GM12801 (cell line): ENCODE data around the gene EMID1.

Experiments used
- TF ChIP-seq, protein P1 (sequence below): IDR thresholded peaks from one replicate; pipeline ENCODE4 v1.5.1; 2011; ENCODE audit warnings: control low read depth; ENCODE audit not compliant: insufficient read length; ENCODE audit errors: extremely low read depth

The EMID1 gene

DNA sequence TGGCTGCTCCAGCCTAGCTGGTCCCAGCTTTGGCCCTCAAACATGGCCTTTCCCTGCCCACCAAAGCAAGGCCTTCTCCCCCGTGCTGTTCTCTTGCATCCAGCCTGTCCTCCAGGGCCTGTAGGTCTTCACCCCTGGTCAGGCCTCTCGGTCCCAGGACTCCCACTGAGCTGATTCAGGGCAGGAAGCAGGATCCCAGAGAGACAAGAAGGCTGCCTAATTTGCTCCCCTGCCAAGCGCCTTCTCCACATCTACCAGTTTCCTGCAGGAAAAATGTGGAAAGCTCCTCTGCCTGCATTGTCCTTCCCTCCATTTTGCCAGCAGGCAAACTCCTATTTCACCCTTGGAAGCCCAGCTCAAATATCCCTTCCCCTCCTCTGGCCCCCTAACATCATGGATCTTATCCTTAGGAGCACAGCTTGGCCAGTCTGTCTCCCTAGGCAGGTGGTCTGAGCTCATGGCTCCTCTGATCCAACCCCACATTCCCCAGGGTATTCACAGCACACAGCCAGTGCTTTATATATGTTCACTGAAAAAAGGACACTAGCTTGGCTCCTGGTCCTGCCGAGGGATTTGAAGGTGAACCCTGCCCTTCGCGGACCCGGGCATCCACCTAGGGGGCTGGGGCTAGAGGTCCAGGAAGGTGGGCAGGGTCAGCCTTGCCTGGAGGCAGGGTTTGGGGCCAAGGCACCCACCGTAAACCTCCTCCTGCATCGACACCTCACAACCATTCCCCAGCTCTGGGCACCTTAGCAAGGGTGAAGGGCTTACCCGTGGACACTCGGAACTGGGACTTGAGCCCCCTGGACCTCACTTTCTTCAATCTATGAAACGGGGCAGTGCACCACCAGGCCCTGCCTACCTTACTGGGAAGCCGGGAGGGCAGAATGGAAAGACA lies 61.1 kb downstream of the EMID1 start:
- TF ChIP-seq, protein P1, sequence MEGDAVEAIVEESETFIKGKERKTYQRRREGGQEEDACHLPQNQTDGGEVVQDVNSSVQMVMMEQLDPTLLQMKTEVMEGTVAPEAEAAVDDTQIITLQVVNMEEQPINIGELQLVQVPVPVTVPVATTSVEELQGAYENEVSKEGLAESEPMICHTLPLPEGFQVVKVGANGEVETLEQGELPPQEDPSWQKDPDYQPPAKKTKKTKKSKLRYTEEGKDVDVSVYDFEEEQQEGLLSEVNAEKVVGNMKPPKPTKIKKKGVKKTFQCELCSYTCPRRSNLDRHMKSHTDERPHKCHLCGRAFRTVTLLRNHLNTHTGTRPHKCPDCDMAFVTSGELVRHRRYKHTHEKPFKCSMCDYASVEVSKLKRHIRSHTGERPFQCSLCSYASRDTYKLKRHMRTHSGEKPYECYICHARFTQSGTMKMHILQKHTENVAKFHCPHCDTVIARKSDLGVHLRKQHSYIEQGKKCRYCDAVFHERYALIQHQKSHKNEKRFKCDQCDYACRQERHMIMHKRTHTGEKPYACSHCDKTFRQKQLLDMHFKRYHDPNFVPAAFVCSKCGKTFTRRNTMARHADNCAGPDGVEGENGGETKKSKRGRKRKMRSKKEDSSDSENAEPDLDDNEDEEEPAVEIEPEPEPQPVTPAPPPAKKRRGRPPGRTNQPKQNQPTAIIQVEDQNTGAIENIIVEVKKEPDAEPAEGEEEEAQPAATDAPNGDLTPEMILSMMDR = no peak

DNA sequence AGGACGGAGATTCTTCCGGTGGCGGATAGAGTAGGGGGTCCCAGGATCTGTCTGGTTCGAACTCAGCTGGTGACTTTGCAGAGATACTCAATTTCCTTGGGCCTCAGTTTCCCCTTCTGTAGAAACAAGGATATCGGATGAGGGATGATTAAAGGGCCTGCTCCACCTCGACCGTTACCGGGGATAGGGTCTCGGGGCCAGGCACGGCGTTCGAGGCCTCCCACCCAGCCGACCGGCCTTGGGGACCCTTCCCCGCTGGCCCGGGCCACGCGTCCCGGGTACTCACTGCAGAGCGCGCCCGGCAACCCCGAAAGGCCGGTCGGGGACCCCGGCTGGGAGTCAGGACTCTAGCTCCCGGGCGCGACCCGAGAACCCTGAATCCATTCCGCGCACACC lies 61.8 kb downstream of the EMID1 start:
- TF ChIP-seq, protein P1 = no peak

DNA sequence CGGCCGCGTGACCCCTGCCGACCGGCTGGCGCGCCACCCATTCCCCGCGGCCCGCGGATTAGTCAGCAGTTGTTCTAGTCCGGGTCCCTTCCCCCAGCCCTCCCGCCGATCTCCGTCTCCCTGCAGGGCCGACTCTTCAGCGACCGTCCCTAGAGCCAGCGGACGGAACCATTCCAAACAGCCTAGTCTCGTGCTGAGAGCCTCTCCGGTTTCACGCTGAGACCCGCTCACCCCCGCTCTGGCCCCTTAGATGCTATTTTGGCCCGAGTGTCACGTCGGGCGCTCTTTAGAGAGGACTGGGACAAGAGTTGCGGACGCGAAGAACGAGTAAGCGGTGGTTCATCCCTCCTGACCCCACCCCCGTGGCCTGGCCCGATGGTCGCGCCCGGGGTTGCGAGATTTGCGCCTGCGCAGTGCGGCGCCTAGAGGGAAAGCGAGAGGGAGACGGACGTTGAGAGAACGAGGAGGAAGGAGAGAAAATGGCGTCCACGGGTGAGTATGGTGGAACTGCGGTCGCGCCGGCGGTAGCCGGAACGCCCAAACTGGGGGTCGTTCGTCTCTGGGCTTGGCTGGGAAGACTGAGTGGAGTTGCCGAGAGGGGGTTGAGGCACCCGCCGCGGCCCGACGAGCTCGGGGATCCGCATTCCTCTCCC lies 62.3 kb downstream of the EMID1 start, which contains the start of the genes EWSR1 and RHBDD3:
EWSR1 (plus strand) TSS at position 411 of the 653 bp plus-strand sequence; CDS start at position 480, 69 bp downstream.
RHBDD3 (minus strand) TSS at position 124 of the 653 bp plus-strand sequence. CDS start 2,355 bp downstream, outside the sequence.
- TF ChIP-seq, protein P1 = no peak

DNA sequence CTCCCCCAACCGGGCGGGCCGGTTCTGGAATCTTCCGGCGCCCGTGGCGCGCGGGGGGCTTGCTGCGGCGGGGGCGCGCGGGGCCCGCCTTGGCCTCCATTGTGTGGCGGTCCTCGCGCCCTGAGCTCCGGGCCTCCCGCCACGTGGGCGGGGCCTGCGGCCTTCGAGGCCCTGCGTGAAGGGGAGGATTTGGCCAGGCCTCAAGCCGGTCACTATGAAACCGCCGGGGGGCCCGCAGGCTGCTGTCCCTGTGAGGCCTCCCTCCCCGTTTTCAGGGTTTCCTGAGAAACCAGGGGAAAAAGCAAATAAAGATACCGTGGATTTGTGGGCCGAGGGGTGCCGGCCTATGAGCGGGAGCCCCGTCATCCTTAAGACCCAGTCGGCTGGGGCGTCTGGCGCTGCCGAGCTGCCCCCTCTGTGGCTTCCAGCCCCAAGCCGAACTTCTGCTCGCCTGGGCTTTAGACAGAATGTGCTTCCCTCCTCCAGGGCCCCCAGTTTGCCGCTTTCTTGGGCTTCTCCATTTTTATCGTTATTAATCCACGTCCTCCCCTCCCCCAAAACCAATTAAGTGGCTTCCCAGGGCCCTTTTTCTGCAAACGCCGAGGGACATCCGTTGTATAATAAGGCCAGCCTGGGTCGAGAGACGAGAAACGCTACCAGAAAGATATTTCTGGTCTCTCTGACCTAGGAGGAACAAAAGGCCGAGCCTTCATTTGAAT lies 63.0 kb downstream of the EMID1 start:
- TF ChIP-seq, protein P1 = no peak

DNA sequence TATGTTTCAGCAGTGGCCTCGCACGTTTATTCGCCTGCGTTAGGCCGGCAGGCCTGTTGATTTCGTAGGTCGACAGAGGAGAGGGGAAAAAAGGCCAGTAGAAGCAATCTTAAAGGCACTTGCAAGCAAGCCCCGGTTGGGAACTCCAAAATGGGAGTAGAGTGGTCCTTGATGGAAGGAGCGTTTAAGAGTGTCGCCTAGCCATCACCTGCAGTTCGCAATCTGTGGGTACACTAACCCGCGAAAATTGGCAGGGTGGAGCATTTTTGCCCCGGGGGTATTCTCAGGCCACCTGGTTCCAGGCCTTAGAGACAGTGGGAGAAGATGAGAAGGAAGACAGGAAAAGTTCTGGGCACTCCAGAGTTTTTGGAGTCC lies 63.5 kb downstream of the EMID1 start:
- TF ChIP-seq, protein P1 = no peak

DNA sequence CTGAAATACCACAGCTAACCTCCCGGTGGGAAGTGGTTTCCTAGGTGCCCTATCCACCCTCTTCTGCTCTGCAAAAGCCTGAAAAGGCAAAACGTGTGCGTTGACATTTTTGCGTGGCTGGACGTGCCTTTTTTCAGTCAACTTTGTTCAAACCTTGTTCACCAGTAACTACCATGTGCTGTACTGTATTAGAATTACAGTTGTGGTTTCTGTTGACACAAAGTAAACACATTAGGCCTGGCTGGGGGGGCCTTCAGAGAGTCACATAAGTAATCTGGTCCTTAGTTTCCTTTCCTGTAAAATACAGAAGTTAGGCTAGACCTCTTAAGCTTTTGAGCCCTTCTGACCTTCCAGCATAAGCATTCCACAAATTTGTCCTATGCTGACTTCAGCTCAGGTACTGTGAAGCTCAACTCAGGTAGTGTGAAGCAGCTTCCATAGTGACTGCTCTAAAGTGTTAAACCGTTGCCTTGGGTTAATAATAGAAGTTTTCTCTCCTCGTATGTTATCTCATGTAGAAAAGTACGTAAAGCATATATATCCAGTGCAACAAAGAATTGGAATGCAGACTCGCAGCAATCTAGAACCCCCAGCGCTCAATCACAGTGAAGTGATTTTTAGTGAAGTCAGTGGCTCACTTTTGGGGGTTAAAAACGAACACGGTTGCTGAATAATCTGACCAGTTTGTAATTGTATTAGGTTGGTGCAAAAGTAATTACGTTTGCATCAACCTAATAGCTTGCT lies 64.2 kb downstream of the EMID1 start:
- TF ChIP-seq, protein P1 = no peak
